HepG2 (cell line): ENCODE results near the gene THADA. TPM values are rescaled to one million over a fixed set of nuclear protein-coding genes. Genes with fewer than 3 reads are reported as not detected.
A peak's percentile ranks its signal among the peaks of the same experiment; 100 is the strongest.

Source experiments
- ISL2 ChIP-seq: sonication (generic); formaldehyde crosslinking; IDR thresholded peaks from 2 replicates; pipeline ENCODE4 v1.5.0; 2020; ENCODE audit warnings: missing genetic modification reagents
- MXI1 ChIP-seq: IDR thresholded peaks from 3 replicates; pipeline ENCODE4 v1.6.1; 2012; ENCODE audit warnings: low read depth, low read length, inconsistent platforms, borderline replicate concordance
- RNF2 ChIP-seq: fragments of 450-650 bp; conservative IDR thresholded peaks from 2 replicates; pipeline ENCODE4 v1.6.1; 2016; ENCODE audit warnings: low read depth
- RNF219 ChIP-seq: sonication (generic); formaldehyde crosslinking; IDR thresholded peaks from 2 replicates; pipeline ENCODE4 v1.5.0; 2020; ENCODE audit warnings: mild to moderate bottlenecking, missing genetic modification reagents
- SRSF9 ChIP-seq: fragments of 200-400 bp; formaldehyde crosslinking; IDR thresholded peaks from 2 replicates; pipeline ENCODE4 v1.6.1; 2018; ENCODE audit warnings: borderline replicate concordance, mild to moderate bottlenecking, low read depth, low read length; ENCODE audit not compliant: insufficient read depth, poor library complexity, severe bottlenecking
- ZBTB3 ChIP-seq: sonication (generic); formaldehyde crosslinking; IDR thresholded peaks from 2 replicates; pipeline ENCODE4 v1.4.0; 2020; ENCODE audit warnings: low read depth, mild to moderate bottlenecking, moderate library complexity, missing genetic modification reagents, borderline replicate concordance
- ZFP37 ChIP-seq: sonication (generic); formaldehyde crosslinking; IDR thresholded peaks from 2 replicates; pipeline ENCODE4 v1.4.0; 2020; ENCODE audit warnings: missing genetic modification reagents, borderline replicate concordance
- ZNF318 ChIP-seq: sonication (generic); formaldehyde crosslinking; IDR thresholded peaks from 2 replicates; pipeline ENCODE4 v1.4.0; 2020; ENCODE audit warnings: mild to moderate bottlenecking, missing genetic modification reagents
- ZNF672 ChIP-seq: sonication (generic); formaldehyde crosslinking; IDR thresholded peaks from 2 replicates; pipeline ENCODE4 v1.8.1; 2022; ENCODE audit warnings: missing genetic modification reagents
- ZNF724P ChIP-seq: sonication (generic); formaldehyde crosslinking; IDR thresholded peaks from 2 replicates; pipeline ENCODE4 v1.8.0; 2022; ENCODE audit warnings: missing genetic modification reagents, borderline replicate concordance
- polyA plus RNA-seq, 8 experiments: library from polyadenylated mRNA; depleted of rRNA in 3 of 8; stranded (reverse) in 7 of 8; unstranded in 1 of 8; fragments of >200 nt; fragmentation: Illumina TruSeq in 4 of 8; extraction: Trizol in 4 of 8; gene quantifications; 2 replicates each; pipeline versions ENCODE4 v1.2.1 to v1.2.3, GENCODE V29; 2011 to 2016; ENCODE audit warnings: low read depth in 4 of 8, missing spikeins in 1 of 8, mixed read lengths in 1 of 8; ENCODE audit not compliant: insufficient read depth in 1 of 8
- total RNA-seq, 5 experiments: library from RNA; depleted of rRNA; stranded (reverse); fragments of >200 nt; fragmentation: Illumina TruSeq; extraction: Trizol; gene quantifications; 2 replicates each; pipeline ENCODE4 v1.2.3, GENCODE V29; 2016; ENCODE audit warnings: low read depth in 1 of 5
- TF ChIP-seq, protein P1 (sequence below): sonication (generic); formaldehyde crosslinking; IDR thresholded peaks from 2 replicates; pipeline ENCODE4 v1.4.0; 2020; ENCODE audit warnings: missing genetic modification reagents
- TF ChIP-seq, protein P2 (sequence below): sonication (generic); formaldehyde crosslinking; IDR thresholded peaks from 2 replicates; pipeline ENCODE4 v1.5.1; 2020; ENCODE audit warnings: mild to moderate bottlenecking, missing genetic modification reagents, borderline replicate concordance

The THADA gene
- total and polyA plus RNA-seq, 2 of the 13 experiments (the other 11 are each of a cell fraction or from before 2014, with no cell fraction given) = 12.7 to 21.7 TPM

DNA sequence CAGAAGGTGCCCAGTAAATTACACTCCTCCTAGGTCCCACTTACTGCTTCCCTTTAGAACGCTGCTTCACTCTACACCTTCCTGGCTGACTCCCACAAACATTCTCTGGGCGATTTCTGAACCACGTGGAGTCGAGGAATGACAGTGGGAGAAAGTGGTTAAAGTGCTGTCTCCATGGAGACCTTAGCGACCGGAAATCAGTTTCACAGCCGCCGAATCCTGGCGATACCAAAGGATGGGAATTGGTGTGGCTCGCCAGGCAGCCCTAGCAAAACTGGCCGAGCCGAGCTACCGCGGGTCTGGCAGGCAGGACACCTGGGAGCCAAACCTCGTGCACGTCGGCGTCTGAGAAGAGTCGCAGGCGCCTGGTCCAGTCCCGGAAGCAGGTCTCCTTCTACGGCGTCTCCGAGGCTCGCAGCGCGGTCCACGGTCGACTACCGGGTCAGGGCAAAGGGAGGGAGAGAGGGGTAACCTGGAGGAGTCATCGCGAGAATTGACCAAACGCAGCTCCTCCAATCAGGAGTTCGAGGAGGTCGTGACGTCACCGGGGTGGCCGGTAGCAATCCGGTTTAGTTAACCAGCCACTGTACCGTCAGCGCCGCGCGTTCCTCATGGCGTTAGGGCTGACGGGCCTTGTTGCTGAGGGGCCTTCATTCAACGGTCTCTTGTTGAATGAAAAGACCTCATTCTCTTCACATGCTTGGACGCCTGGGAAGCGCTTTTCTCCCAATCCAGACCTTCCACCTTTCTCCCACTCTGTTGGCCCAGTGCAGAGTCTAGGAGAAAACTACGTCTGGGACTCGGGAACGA is at the start of gene THADA (continued):
- TF ChIP-seq ZNF318 (CRISPR knock-in tag) (no peak), MXI1 (peak; percentile 100), ISL2 (CRISPR knock-in tag) (peak; percentile 54; the same call in 1 of the 2 replicates), SRSF9 (no peak), ZNF672 (no peak), ZNF724P (CRISPR knock-in tag) (peak; percentile 70), ZBTB3 (CRISPR knock-in tag) (peak; percentile 81; the same call in 1 of the 2 replicates), ZFP37 (CRISPR knock-in tag) (no peak), RNF2 (peak; percentile 83), RNF219 (CRISPR knock-in tag) (0 out of 2 replicates have a peak, but pooled peaks have one; percentile 23)
- TF ChIP-seq, protein P1, sequence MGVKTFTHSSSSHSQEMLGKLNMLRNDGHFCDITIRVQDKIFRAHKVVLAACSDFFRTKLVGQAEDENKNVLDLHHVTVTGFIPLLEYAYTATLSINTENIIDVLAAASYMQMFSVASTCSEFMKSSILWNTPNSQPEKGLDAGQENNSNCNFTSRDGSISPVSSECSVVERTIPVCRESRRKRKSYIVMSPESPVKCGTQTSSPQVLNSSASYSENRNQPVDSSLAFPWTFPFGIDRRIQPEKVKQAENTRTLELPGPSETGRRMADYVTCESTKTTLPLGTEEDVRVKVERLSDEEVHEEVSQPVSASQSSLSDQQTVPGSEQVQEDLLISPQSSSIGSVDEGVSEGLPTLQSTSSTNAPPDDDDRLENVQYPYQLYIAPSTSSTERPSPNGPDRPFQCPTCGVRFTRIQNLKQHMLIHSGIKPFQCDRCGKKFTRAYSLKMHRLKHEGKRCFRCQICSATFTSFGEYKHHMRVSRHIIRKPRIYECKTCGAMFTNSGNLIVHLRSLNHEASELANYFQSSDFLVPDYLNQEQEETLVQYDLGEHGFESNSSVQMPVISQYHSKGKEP (CRISPR knock-in tag) = 0 out of 2 replicates have a peak, but pooled peaks have one; percentile 8
- TF ChIP-seq, protein P2, sequence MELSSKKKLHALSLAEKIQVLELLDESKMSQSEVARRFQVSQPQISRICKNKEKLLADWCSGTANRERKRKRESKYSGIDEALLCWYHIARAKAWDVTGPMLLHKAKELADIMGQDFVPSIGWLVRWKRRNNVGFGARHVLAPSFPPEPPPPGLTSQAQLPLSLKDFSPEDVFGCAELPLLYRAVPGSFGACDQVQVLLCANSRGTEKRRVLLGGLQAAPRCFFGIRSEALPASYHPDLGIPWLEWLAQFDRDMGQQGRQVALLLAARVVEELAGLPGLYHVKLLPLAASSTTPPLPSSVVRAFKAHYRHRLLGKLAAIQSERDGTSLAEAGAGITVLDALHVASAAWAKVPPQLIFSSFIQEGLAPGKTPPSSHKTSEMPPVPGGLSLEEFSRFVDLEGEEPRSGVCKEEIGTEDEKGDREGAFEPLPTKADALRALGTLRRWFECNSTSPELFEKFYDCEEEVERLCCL = 0 out of 2 replicates have a peak, but pooled peaks have one; percentile 30
